GM18951 (cell line): ENCODE measurements around the gene ROCK2.
"Not testable (repeated sequence)": the region's sequence is repeated elsewhere in the genome, so short reads cannot be mapped to it uniquely, and the experiment has no call there.

ENCODE experiments used
- POLR2A ChIP-seq: IDR thresholded peaks from 4 replicates; pipeline ENCODE4 v1.6.1; 2011; ENCODE audit warnings: mild to moderate bottlenecking; ENCODE audit not compliant: insufficient read length, insufficient read depth; ENCODE audit errors: extremely low read depth
- in situ Hi-C: fragments of 300-500 bp; cut with MboI; formaldehyde crosslinking; loops from one replicate; pipeline ENCODE4 v1.12.0; 2022; ENCODE audit warnings: low sequenced_read_pairs, mixed read lengths, inconsistent platforms; ENCODE audit not compliant: unreplicated experiment

Gene ROCK2

GRCh38 chr2:11250400-11251196, 93.8 kb downstream of the ROCK2 start:
- in situ Hi-C loops = no loop called here
- TF ChIP-seq POLR2A = no peak

GRCh38 chr2:11245322-11245721, 99.1 kb downstream of the ROCK2 start:
- in situ Hi-C loops = no loop called here
- TF ChIP-seq POLR2A = no peak

GRCh38 chr2:11244091-11244826, 100.2 kb downstream of the ROCK2 start:
- TF ChIP-seq POLR2A = no peak
- in situ Hi-C loops = no loop called here

- in situ Hi-C loops = no loop called here
These were observed 100.9 kb downstream of the ROCK2 start for GRCh38 chr2:11243512-11243911.

GRCh38 chr2:11242542-11243174, 101.8 kb downstream of the ROCK2 start:
- in situ Hi-C loops = no loop called here

More at GRCh38 chr2:11243512-11243911, 100.9 kb downstream of the ROCK2 start:
- TF ChIP-seq POLR2A = no peak

GRCh38 chr2:11241412-11242203, 102.8 kb downstream of the ROCK2 start:
- no peak for TF ChIP-seq POLR2A
- in situ Hi-C loops = no loop called here

More at GRCh38 chr2:11242542-11243174, 101.8 kb downstream of the ROCK2 start:
- TF ChIP-seq POLR2A = no peak

GRCh38 chr2:11239666-11240462, 104.6 kb downstream of the ROCK2 start:
- in situ Hi-C loops = no loop called here
- TF ChIP-seq POLR2A = no peak

GRCh38 chr2:11239147-11239546, 105.3 kb downstream of the ROCK2 start:
- in situ Hi-C loops = no loop called here
- no peak for TF ChIP-seq POLR2A

GRCh38 chr2:11237122-11237521, 107.3 kb downstream of the ROCK2 start:
- in situ Hi-C loops = no loop called here
- TF ChIP-seq POLR2A = no peak

GRCh38 chr2:11236335-11236734, 108.1 kb downstream of the ROCK2 start:
- in situ Hi-C loops = no loop called here
- TF ChIP-seq POLR2A = no peak

- in situ Hi-C loops = no loop called here
These were observed 108.9 kb downstream of the ROCK2 start for GRCh38 chr2:11235583-11235982.

GRCh38 chr2:11234309-11234708, 110.1 kb downstream of the ROCK2 start:
- in situ Hi-C loops = no loop called here
- TF ChIP-seq POLR2A = no peak

More at GRCh38 chr2:11235583-11235982, 108.9 kb downstream of the ROCK2 start:
- no peak for TF ChIP-seq POLR2A

GRCh38 chr2:11231193-11231592, 113.2 kb downstream of the ROCK2 start:
- in situ Hi-C loops = not testable (repeated sequence)
